IMR-90 (cell line): Measurements from ENCODE around the gene DMRT1. TPM values are rescaled to one million over a fixed set of nuclear protein-coding genes. Genes with fewer than 3 reads are reported as not detected.

Experiments used
- ATAC-seq: fragments of 200-7000 bp; cut with Tn5 transposase; 2 replicates; pipeline ENCODE4 v1.9.1; 2020; ENCODE audit warnings: low read depth, mild to moderate bottlenecking, moderate library complexity
- BruUV-seq: library from RNA; stranded (reverse); fragments of 400-500 nt; replicated peaks from 2 replicates; lab custom pipeline; 2021; lab: Mats Ljungman, UMichigan
- CTCF ChIA-PET: fragments of 300-600 bp; formaldehyde crosslinking; extraction: SDS; loops from one replicate; lab custom pipeline; 2021; ENCODE audit warnings: antibody characterized with exemption; lab: Yijun Ruan, JAX
- POLR2A ChIA-PET: fragments of 300-600 bp; sonication (Branson Sonifier 250); formaldehyde crosslinking; loops from one replicate; lab custom pipeline; 2022; ENCODE audit warnings: antibody characterized with exemption; ENCODE audit not compliant: unreplicated experiment; lab: Charles Lee
- DNase-seq: peaks from one replicate; pipeline ENCODE4 v3.0.0; 2013
- H2AFZ ChIP-seq: replicated peaks from 2 replicates; pipeline ENCODE3; 2013; ENCODE audit warnings: low read length, mild to moderate bottlenecking; ENCODE audit not compliant: poor library complexity
- H2AK5ac ChIP-seq: 2 replicates; pipeline ENCODE4 v1.6.1; 2013; ENCODE audit warnings: low read depth, low read length, inconsistent platforms
- H2AK9ac ChIP-seq: replicated peaks from 2 replicates; pipeline ENCODE3; 2013; ENCODE audit warnings: mild to moderate bottlenecking, low read depth, low read length, moderate library complexity; ENCODE audit not compliant: poor library complexity
- H2BK120ac ChIP-seq: 2 replicates; pipeline ENCODE4 v1.6.1; 2013; ENCODE audit warnings: low read depth, low read length, inconsistent platforms
- H2BK15ac ChIP-seq: 3 replicates; pipeline ENCODE4 v1.6.1; 2013; ENCODE audit warnings: low read depth, low read length, inconsistent platforms
- H2BK20ac ChIP-seq: 2 replicates; pipeline ENCODE4 v1.6.1; 2013; ENCODE audit warnings: low read depth, mild to moderate bottlenecking, inconsistent platforms, low read length, moderate library complexity
- H2BK5ac ChIP-seq: 2 replicates; pipeline ENCODE4 v1.6.1; 2013; ENCODE audit warnings: mild to moderate bottlenecking, low read depth, low read length, inconsistent platforms; ENCODE audit not compliant: poor library complexity, severe bottlenecking
- H3K14ac ChIP-seq: replicated peaks from 2 replicates; pipeline ENCODE4 v1.6.1; 2013; ENCODE audit warnings: low read depth, low read length, inconsistent platforms
- H3K18ac ChIP-seq: 2 replicates; pipeline ENCODE4 v1.6.1; 2013; ENCODE audit warnings: low read depth, low read length, control low read depth
- H3K23ac ChIP-seq: 2 replicates; pipeline ENCODE4 v1.6.1; 2013; ENCODE audit warnings: low read depth, low read length, inconsistent platforms
- H3K27ac ChIP-seq: 2 replicates; pipeline ENCODE4 v1.5.1; 2013; ENCODE audit warnings: mild to moderate bottlenecking, control low read depth, low read length; ENCODE audit not compliant: insufficient read depth
- H3K27me3 ChIP-seq: 2 replicates; pipeline ENCODE4 v1.6.1; 2013; ENCODE audit warnings: low read length; ENCODE audit not compliant: control insufficient read depth, insufficient read depth
- H3K36me3 ChIP-seq: 2 replicates; pipeline ENCODE4 v1.6.1; 2013; ENCODE audit warnings: low read length, mixed read lengths; ENCODE audit not compliant: control insufficient read depth, insufficient read depth
- H3K4ac ChIP-seq: 2 replicates; pipeline ENCODE4 v1.6.1; 2013; ENCODE audit warnings: low read depth, low read length, inconsistent platforms
- H3K4me1 ChIP-seq: 2 replicates; pipeline ENCODE4 v1.6.1; 2013; ENCODE audit warnings: low read length, mixed read lengths; ENCODE audit not compliant: control insufficient read depth, insufficient read depth
- H3K4me2 ChIP-seq: 2 replicates; pipeline ENCODE4 v1.6.1; 2013; ENCODE audit warnings: low read depth, mild to moderate bottlenecking, control low read depth, low read length, moderate library complexity
- H3K4me3 ChIP-seq: 2 replicates; pipeline ENCODE4 v1.5.1; 2013; ENCODE audit warnings: low read depth, mild to moderate bottlenecking, control low read depth, low read length, moderate library complexity; ENCODE audit not compliant: insufficient read depth
- H3K56ac ChIP-seq: 2 replicates; pipeline ENCODE4 v1.6.1; 2013; ENCODE audit warnings: low read length, inconsistent platforms; ENCODE audit not compliant: insufficient read depth; ENCODE audit errors: extremely low read depth
- H3K79me1 ChIP-seq, 2 experiments: 2 replicates each; pipeline ENCODE4 v1.6.1; 2013; ENCODE audit warnings: low read length in 2 of 2, inconsistent platforms in 1 of 2, low read depth in 1 of 2
- H3K9ac ChIP-seq: 2 replicates; pipeline ENCODE4 v1.6.1; 2013; ENCODE audit warnings: low read depth, low read length, control low read depth
- H3K9me1 ChIP-seq: 2 replicates; pipeline ENCODE4 v1.6.1; 2013; ENCODE audit warnings: low read length, inconsistent platforms; ENCODE audit not compliant: insufficient read depth
- H3K9me3 ChIP-seq: 2 replicates; pipeline ENCODE4 v1.6.1; 2013; ENCODE audit warnings: low read length; ENCODE audit not compliant: control insufficient read depth, insufficient read depth
- H4K20me1 ChIP-seq: 2 replicates; pipeline ENCODE4 v1.6.1; 2013; ENCODE audit warnings: low read length, inconsistent platforms; ENCODE audit not compliant: insufficient read depth
- H4K5ac ChIP-seq: 2 replicates; pipeline ENCODE4 v1.6.1; 2013; ENCODE audit warnings: mild to moderate bottlenecking, low read depth, low read length, control low read depth
- H4K8ac ChIP-seq, 2 experiments: 2 replicates each; pipeline ENCODE4 v1.6.1; 2013; ENCODE audit warnings: low read depth in 2 of 2, low read length in 2 of 2, control low read depth in 1 of 2, inconsistent platforms in 1 of 2
- H4K91ac ChIP-seq: 2 replicates; pipeline ENCODE4 v1.6.1; 2013; ENCODE audit warnings: low read depth, low read length, inconsistent platforms; ENCODE audit not compliant: insufficient read depth
- BHLHE40 ChIP-seq: fragments of 150-350 bp; IDR thresholded peaks from 2 replicates; pipeline ENCODE4 v1.6.1; 2016; ENCODE audit warnings: mild to moderate bottlenecking, low read depth, low read length
- CHD1 ChIP-seq: IDR thresholded peaks from 2 replicates; pipeline ENCODE4 v1.6.1; 2012; ENCODE audit warnings: low read depth, low read length, improper control_type of control experiment
- CTCF ChIP-seq: conservative IDR thresholded peaks from 2 replicates; pipeline ENCODE4 v1.5.1; 2012; ENCODE audit warnings: mild to moderate bottlenecking, low read depth, low read length, improper control_type of control experiment
- ELK1 ChIP-seq: fragments of 150-350 bp; IDR thresholded peaks from 2 replicates; pipeline ENCODE4 v1.6.1; 2016; ENCODE audit warnings: low read depth, mild to moderate bottlenecking, low read length, moderate library complexity, borderline replicate concordance
- FOS ChIP-seq: fragments of 150-350 bp; IDR thresholded peaks from 2 replicates; pipeline ENCODE4 v1.6.1; 2016; ENCODE audit warnings: low read depth, low read length
- NFE2L2 ChIP-seq: fragments of 150-350 bp; IDR thresholded peaks from 2 replicates; pipeline ENCODE4 v1.6.1; 2016; ENCODE audit warnings: low read depth, mild to moderate bottlenecking, low read length
- POLR2A ChIP-seq: IDR thresholded peaks from 2 replicates; pipeline ENCODE4 v1.6.1; 2012; ENCODE audit warnings: mild to moderate bottlenecking, low read depth, low read length
- RAD21 ChIP-seq: IDR thresholded peaks from 2 replicates; pipeline ENCODE4 v1.6.1; 2012; ENCODE audit warnings: low read length, improper control_type of control experiment
- RCOR1 ChIP-seq: IDR thresholded peaks from 2 replicates; pipeline ENCODE4 v1.6.1; 2012; ENCODE audit warnings: mild to moderate bottlenecking, low read length, improper control_type of control experiment; ENCODE audit not compliant: insufficient replicate concordance
- RFX5 ChIP-seq: IDR thresholded peaks from 2 replicates; pipeline ENCODE4 v1.8.0; 2012; ENCODE audit warnings: low read depth, mild to moderate bottlenecking, low read length, moderate library complexity
- SMC3 ChIP-seq: fragments of 150-350 bp; IDR thresholded peaks from 2 replicates; pipeline ENCODE4 v1.6.1; 2016; ENCODE audit warnings: low read depth, mild to moderate bottlenecking, antibody characterized with exemption, low read length, moderate library complexity
- WGBS, 2 experiments: methylation state at CpG; one replicate each; pipeline versions ENCODE4 v1.1.5 to v1.1.7; 2013; ENCODE audit warnings: missing lambda C conversion rate in 2 of 2; ENCODE audit not compliant: insufficient read length in 1 of 2; ENCODE audit errors: extremely low coverage in 2 of 2; 5-methylcytosine and 5-hydroxymethylcytosine counted together
- dilution Hi-C: fragments of 300-500 bp; cut with HindIII; formaldehyde crosslinking; loops from one replicate; pipeline ENCODE4 v1.14.3; 2018; ENCODE audit warnings: low sequenced_read_pairs; ENCODE audit not compliant: unreplicated experiment
- in situ Hi-C: fragments of 300-500 bp; cut with MboI; formaldehyde crosslinking; loops from 3 replicates; pipeline ENCODE4 v1.14.3; 2019; ENCODE audit warnings: low sequenced_read_pairs, inconsistent platforms, mixed read lengths
- intact Hi-C: fragments of 100-400 bp; cut with micrococcal nuclease; formaldehyde crosslinking; loops from 2 replicates; pipeline ENCODE4 v1.10.0; 2022
- polyA plus RNA-seq, 3 experiments: library from polyadenylated mRNA; depleted of rRNA; stranded (reverse); fragments of >200 nt; gene quantifications; 2 replicates each; pipeline ENCODE4 v1.2.3, GENCODE V29; 2012; ENCODE audit warnings: low replicate concordance in 1 of 3
- total RNA-seq: library from RNA; depleted of rRNA; stranded (reverse); fragments of >200 nt; gene quantifications from 2 replicates; pipeline ENCODE4 v1.2.3, GENCODE V29; 2012
- TF ChIP-seq, protein P1 (sequence below): fragments of 150-350 bp; IDR thresholded peaks from 2 replicates; pipeline ENCODE4 v1.6.1; 2017; ENCODE audit warnings: mild to moderate bottlenecking, antibody characterized with exemption, low read length, low read depth

The DMRT1 gene
- total and polyA plus RNA-seq, 2 of the 4 experiments (the other 2 are of a cell fraction) = not detected

- TF ChIP-seq RAD21 = no peak
- TF ChIP-seq RFX5 = no peak
- TF ChIP-seq SMC3 = no peak
- TF ChIP-seq BHLHE40 = no peak
- no peak for TF ChIP-seq CHD1
- TF ChIP-seq RCOR1 = no peak
- no peak for TF ChIP-seq FOS
- TF ChIP-seq NFE2L2 = no peak
- TF ChIP-seq POLR2A = no peak
- TF ChIP-seq, protein P1, sequence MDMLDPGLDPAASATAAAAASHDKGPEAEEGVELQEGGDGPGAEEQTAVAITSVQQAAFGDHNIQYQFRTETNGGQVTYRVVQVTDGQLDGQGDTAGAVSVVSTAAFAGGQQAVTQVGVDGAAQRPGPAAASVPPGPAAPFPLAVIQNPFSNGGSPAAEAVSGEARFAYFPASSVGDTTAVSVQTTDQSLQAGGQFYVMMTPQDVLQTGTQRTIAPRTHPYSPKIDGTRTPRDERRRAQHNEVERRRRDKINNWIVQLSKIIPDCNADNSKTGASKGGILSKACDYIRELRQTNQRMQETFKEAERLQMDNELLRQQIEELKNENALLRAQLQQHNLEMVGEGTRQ = no peak
- TF ChIP-seq ELK1 = no peak
- no peak for TF ChIP-seq CTCF
- Histone ChIP-seq H3K9me1 (peaks cover 3% of the 10 kb centered on the region), H3K4ac (peak overlapping the region; percentile 85), H4K5ac (peak overlapping the region; percentile 72), H4K8ac (peak overlapping the region; percentile 77 to 99), H3K4me3 (no peak overlapping the region), H2BK20ac (peak overlapping the region; percentile 85), H4K20me1 (no peaks in the 10 kb centered on the region), H3K27me3 (no peaks in the 10 kb centered on the region), H3K56ac (peak overlapping the region; percentile 60), H2BK120ac (peak overlapping the region; percentile 97), H3K4me1 (peaks cover 14% of the 10 kb centered on the region), H4K91ac (peak overlapping the region; percentile 98), H2BK5ac (peak overlapping the region; percentile 86), H3K36me3 (no peaks in the 10 kb centered on the region), H3K27ac (peak overlapping the region; percentile 96), H2BK15ac (peak overlapping the region; percentile 100), H2AK5ac (peak overlapping the region; percentile 95), H3K18ac (peak overlapping the region; percentile 85), H3K9me3 (no peaks in the 10 kb centered on the region), H2AFZ (peak overlapping the region; percentile 77), H3K9ac (peak overlapping the region; percentile 22; the same call in 1 of the 2 replicates), H3K4me2 (no peak overlapping the region), H3K23ac (peak overlapping the region; percentile 14; the same call in 1 of the 2 replicates), H2AK9ac (peak overlapping the region; percentile 86), H3K79me1 (peaks cover 4 to 6% of the 10 kb centered on the region in 2 experiments; a peak in 2 of 4 replicates), H3K14ac (peak overlapping the region; percentile 89)
- dilution Hi-C loops (no loop called here), in situ Hi-C loops (no loop called here), intact Hi-C loops (loop anchor here (2.0 kb wide), 1 partner anchor 44 kb away; no protein-coding TSS in a partner anchor)
- DNase-seq = no peak
- CTCF ChIA-PET = no interaction called here
- BruUV-seq = no TSS peak
- ATAC-seq = no peak
- WGBS, 2 experiments = 69% methylated on average over 3 of the region's 9 CpGs; no CpG with 5 or more reads in 1 of the 2 experiments
- POLR2A ChIA-PET = no interaction called here
Measured at GRCh38 chr9:800591-801150, 40.8 kb upstream of the DMRT1 start.
